CD4-positive, alpha-beta T cell (primary cell): ENCODE results near the gene PLEKHA4. TPM values are rescaled to one million over a fixed set of nuclear protein-coding genes. Genes with fewer than 3 reads are reported as not detected.
"Not testable (repeated sequence)": the region's sequence is repeated elsewhere in the genome, so short reads cannot be mapped to it uniquely, and the experiment has no call there.

Experiments
- ATAC-seq: fragments of 200-7000 bp; cut with Tn5 transposase; one replicate; pipeline ENCODE4 v1.10.0; 2022; ENCODE audit warnings: mild to moderate bottlenecking; ENCODE audit not compliant: poor library complexity
- CTCF ChIA-PET: fragments of 350-600 bp; sonication (Branson Sonifier 250); formaldehyde crosslinking; loops from one replicate; lab custom pipeline; 2021; ENCODE audit warnings: antibody characterized with exemption, inconsistent platforms; lab: Charles Lee
- POLR2A ChIA-PET: fragments of 350-600 bp; sonication (Branson Sonifier 250); formaldehyde crosslinking; loops from one replicate; lab custom pipeline; 2021; ENCODE audit warnings: antibody characterized with exemption, inconsistent platforms; lab: Charles Lee
- DNase-seq, 14 experiments: peaks; one replicate each; pipeline ENCODE4 v3.0.0-alpha.2; 2013 to 2020; ENCODE audit warnings: mixed read lengths in 2 of 14
- H3K27ac ChIP-seq, 2 donors: one replicate each; pipeline versions ENCODE4 v1.5.1 to v1.7.0; 2013; ENCODE audit warnings: low read length in 2 of 2, low read depth in 1 of 2, mild to moderate bottlenecking in 1 of 2
- H3K27me3 ChIP-seq, 2 experiments: 1 replicate in 1 of 2; 2 replicates in 1 of 2; pipeline versions ENCODE4 v1.6.1 to v1.7.0; 2013; ENCODE audit warnings: low read length in 2 of 2, control low read depth in 1 of 2, mild to moderate bottlenecking in 1 of 2, moderate library complexity in 1 of 2; ENCODE audit not compliant: insufficient read depth in 2 of 2, control insufficient read depth in 1 of 2
- H3K36me3 ChIP-seq: one replicate; pipeline ENCODE4 v1.6.1; 2013; ENCODE audit warnings: low read length, control low read depth; ENCODE audit not compliant: insufficient read depth
- H3K4me1 ChIP-seq: one replicate; pipeline ENCODE4 v1.6.1; 2013; ENCODE audit warnings: low read length, control low read depth; ENCODE audit not compliant: insufficient read depth
- H3K4me3 ChIP-seq: one replicate; pipeline ENCODE4 v1.5.1; 2013; ENCODE audit warnings: mild to moderate bottlenecking, low read length, moderate library complexity
- H3K9me3 ChIP-seq, 2 experiments: 1 replicate in 1 of 2; 2 replicates in 1 of 2; pipeline versions ENCODE4 v1.6.1 to v1.7.0; 2013; ENCODE audit warnings: low read length in 2 of 2, mild to moderate bottlenecking in 2 of 2, control low read depth in 1 of 2, moderate library complexity in 1 of 2; ENCODE audit not compliant: control insufficient read depth in 1 of 2, insufficient read depth in 1 of 2
- H3K27ac Mint-ChIP-seq: one replicate; pipeline ENCODE4 v1.8.0; 2020; ENCODE audit warnings: mixed read lengths
- H3K27me3 Mint-ChIP-seq: one replicate; pipeline ENCODE4 v1.8.0; 2021; ENCODE audit warnings: mixed read lengths
- H3K36me3 Mint-ChIP-seq: one replicate; pipeline ENCODE4 v1.8.0; 2021; ENCODE audit warnings: low read depth, mixed read lengths
- H3K4me1 Mint-ChIP-seq: one replicate; pipeline ENCODE4 v1.8.0; 2021; ENCODE audit warnings: low read depth, mixed read lengths
- H3K4me3 Mint-ChIP-seq: one replicate; pipeline ENCODE4 v1.8.0; 2020; ENCODE audit warnings: mild to moderate bottlenecking, mixed read lengths
- H3K9me3 Mint-ChIP-seq: one replicate; pipeline ENCODE4 v1.8.0; 2020; ENCODE audit warnings: mixed read lengths
- CTCF ChIP-seq: fragments of 200-600 bp; IDR thresholded peaks from one replicate; pipeline ENCODE4 v1.8.0; 2022; ENCODE audit warnings: antibody characterized with exemption, mild to moderate bottlenecking
- intact Hi-C, 2 experiments: fragments of 100-400 bp; cut with DNase I in 1 of 2; cut with micrococcal nuclease in 1 of 2; formaldehyde crosslinking; loops; one replicate each; pipeline versions ENCODE4 v1.15.1 to v1.9.0; 2023 to 2025; cut with DNase I, micrococcal nuclease
- total RNA-seq, 174 experiments: library from RNA in 2 of 174; stranded (reverse) in 2 of 174; gene quantifications; one replicate each; pipeline ENCODE4 v1.2.3 and lab custom pipeline; 2021 to 2026

Gene PLEKHA4
- total RNA-seq, 2 experiments from 2014 or later = 1.4 to 2.7 TPM

DNA sequence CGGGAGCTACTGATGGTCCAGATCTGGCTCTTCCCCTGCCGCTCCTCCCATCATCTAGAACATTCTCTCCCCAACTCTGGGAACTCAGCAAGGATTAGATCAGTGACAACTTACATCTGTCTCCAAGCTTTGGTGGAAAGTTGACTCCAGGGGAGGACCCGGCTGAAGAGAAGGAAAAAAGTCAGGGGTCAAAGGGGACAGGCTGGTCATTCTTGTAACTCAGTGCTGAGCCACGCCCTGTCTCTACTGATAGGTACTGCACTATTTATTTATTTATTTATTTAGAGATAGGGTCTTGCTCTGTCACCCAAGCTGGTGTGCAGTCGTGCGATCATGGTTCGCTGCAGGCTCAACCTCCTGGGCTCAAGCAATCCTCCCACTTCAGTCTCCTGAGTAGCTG is 14.3 kb downstream of the PLEKHA4 start:
- TF ChIP-seq CTCF = no peak
- Mint-ChIP-seq H3K9me3 (no peaks in the 10 kb centered on the region), H3K4me1 (peaks cover 2% of the 10 kb centered on the region), H3K27me3 (no peaks in the 10 kb centered on the region), H3K4me3 (no peak overlapping the region), H3K36me3 (no peaks in the 10 kb centered on the region), H3K27ac (no peak overlapping the region)
- Histone ChIP-seq H3K27ac (no peak overlapping the region), H3K4me1 (peaks cover 8% of the 10 kb centered on the region), H3K4me3 (no peak overlapping the region), H3K27me3 (no peaks in the 10 kb centered on the region), H3K36me3 (no peaks in the 10 kb centered on the region), H3K9me3 (no peaks in the 10 kb centered on the region)
- POLR2A ChIA-PET = interaction anchor here (1.1 kb wide), 1 partner anchor 111 kb away, joined by 3 read pairs; no protein-coding TSS in a partner anchor
- intact Hi-C loops = no loop called here
- CTCF ChIA-PET = no interaction called here
- no peak for ATAC-seq
- no peak for DNase-seq

- Histone ChIP-seq H3K27me3 (no peaks in the 10 kb centered on the region), H3K36me3 (no peaks in the 10 kb centered on the region), H3K4me1 (peaks cover 2% of the 10 kb centered on the region), H3K4me3 (no peak overlapping the region), H3K9me3 (no peaks in the 10 kb centered on the region), H3K27ac (no peak overlapping the region)
- Mint-ChIP-seq H3K4me3 (no peak overlapping the region), H3K27me3 (no peaks in the 10 kb centered on the region), H3K4me1 (no peaks in the 10 kb centered on the region), H3K36me3 (no peaks in the 10 kb centered on the region), H3K27ac (no peak overlapping the region), H3K9me3 (no peaks in the 10 kb centered on the region)
- CTCF ChIA-PET = no interaction called here
- DNase-seq (no peak), ATAC-seq (no peak)
- intact Hi-C loops = no loop called here
- POLR2A ChIA-PET = interaction anchor here (1.1 kb wide), 1 partner anchor 112 kb away, joined by 3 read pairs; no protein-coding TSS in a partner anchor
- TF ChIP-seq CTCF = no peak
Observed at GRCh38 chr19:48853483-48853882, 14.9 kb downstream of the PLEKHA4 start.

DNA sequence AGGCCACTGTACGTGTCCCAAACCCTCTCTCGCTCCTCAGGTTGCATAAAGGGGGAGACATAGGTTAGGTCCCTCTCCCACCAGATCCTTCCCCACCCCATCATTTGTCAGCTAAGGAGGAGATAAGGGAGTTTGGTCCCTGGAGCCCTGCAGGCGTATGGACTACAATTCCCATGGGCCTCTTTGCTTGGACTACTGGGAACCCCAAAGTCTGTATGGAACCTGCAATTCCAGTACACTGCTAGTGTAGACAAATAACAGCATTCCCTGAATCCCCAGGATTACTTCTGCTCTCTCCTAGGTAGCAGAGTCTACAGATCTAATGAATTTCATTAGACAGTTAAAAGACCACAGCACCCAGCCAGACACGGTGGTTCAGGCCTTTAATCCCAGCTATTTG is 16.1 kb downstream of the PLEKHA4 start:
- ATAC-seq (no peak), DNase-seq (no peak)
- Histone ChIP-seq H3K36me3 (no peaks in the 10 kb centered on the region), H3K4me1 (no peaks in the 10 kb centered on the region), H3K4me3 (no peak overlapping the region), H3K9me3 (no peaks in the 10 kb centered on the region), H3K27ac (no peak overlapping the region), H3K27me3 (no peaks in the 10 kb centered on the region)
- Mint-ChIP-seq H3K4me1 (no peaks in the 10 kb centered on the region), H3K27me3 (no peaks in the 10 kb centered on the region), H3K4me3 (no peak overlapping the region), H3K36me3 (no peaks in the 10 kb centered on the region), H3K27ac (no peak overlapping the region), H3K9me3 (no peaks in the 10 kb centered on the region)
- TF ChIP-seq CTCF = no peak
- CTCF ChIA-PET = no interaction called here
- intact Hi-C loops = no loop called here
- POLR2A ChIA-PET = no interaction called here

DNA sequence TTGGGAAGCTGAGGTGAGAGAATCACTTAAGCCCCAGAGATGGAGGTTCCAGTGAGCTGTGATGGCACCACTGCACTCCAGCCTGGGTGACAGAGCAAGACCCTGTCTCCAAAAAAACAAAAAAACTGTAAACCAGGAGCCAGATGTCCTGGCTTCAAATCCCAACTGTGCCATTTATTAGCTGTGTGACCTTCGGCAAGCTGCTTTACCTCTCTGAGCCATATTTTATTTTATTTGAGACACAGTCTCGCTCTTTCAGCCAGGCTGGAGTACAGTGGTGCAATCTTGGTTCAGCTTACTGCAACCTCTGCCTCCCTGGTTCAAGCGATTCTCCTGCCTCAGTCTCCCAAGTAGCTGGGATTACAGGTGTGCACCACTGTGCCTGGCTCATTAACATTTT is 21.8 kb downstream of the PLEKHA4 start:
- H3K4me1 ChIP-seq, H3K4me3 Mint-ChIP-seq, H3K27ac ChIP-seq, H3K36me3 Mint-ChIP-seq, H3K27me3 ChIP-seq, H3K4me3 ChIP-seq, H3K4me1 Mint-ChIP-seq, DNase-seq, H3K9me3 ChIP-seq, intact Hi-C loops, H3K27me3 Mint-ChIP-seq, ATAC-seq, H3K36me3 ChIP-seq, POLR2A ChIA-PET, H3K9me3 Mint-ChIP-seq, H3K27ac Mint-ChIP-seq: not testable (repeated sequence)
- CTCF ChIA-PET = interaction anchor here (1.8 to 2.3 kb wide), 2 partner anchors 58 to 124 kb away, joined by 5 to 7 read pairs; no protein-coding TSS in a partner anchor
